Measurements from ENCODE around the gene PLOD2. TPM values are rescaled to one million over a fixed set of nuclear protein-coding genes. Genes with fewer than 3 reads are reported as not detected.
A peak's percentile ranks its signal among the peaks of the same experiment; 100 is the strongest.

Gene PLOD2
- 282 and 345 TPM in 2 replicates for total RNA-seq

GRCh38 chr3:146160964-146161662, at the start of gene PLOD2:
Gene PLOD2, minus strand, starts transcription at chr3:146161184. Its CDS starts 195 bp downstream, at chr3:146160989.
- H4K20me1 ChIP-seq (ENCODE audit: insufficient read depth, low read length): peaks cover 31% of the 10 kb centered on the region
- H3K4me1 ChIP-seq (ENCODE audit: insufficient read depth, low read length): peaks cover 71% of the 10 kb centered on the region
- peaks cover 9% of the 10 kb centered on the region for H3K36me3 ChIP-seq (ENCODE audit: insufficient read depth, low read length)
- H3K79me2 ChIP-seq (ENCODE audit: insufficient read depth, low read length): peaks cover 65% of the 10 kb centered on the region
- H3K4me2 ChIP-seq (ENCODE audit: insufficient read depth, low read length): peak within 1 kb of the TSS; percentile 94
- no peaks in the 10 kb centered on the region for H3K9me3 ChIP-seq (ENCODE audit: low read depth, low read length)
- H3K27ac ChIP-seq (ENCODE audit: low read depth, low read length): peak within 1 kb of the TSS; percentile 96
- peak within 1 kb of the TSS; percentile 11 for H2AFZ ChIP-seq (ENCODE audit: low read length)
- TF ChIP-seq CTCF (IDR thresholded peaks at IDR 0.05; ENCODE audit: extremely low read depth, low read depth, low read length): no peak
- DNase-seq (ENCODE audit: insufficient read length, low spot score, missing footprints): peak; percentile 94
- peak within 1 kb of the TSS; percentile 84 for H3K4me3 ChIP-seq (ENCODE audit: insufficient read depth, low read length)
- H3K27me3 ChIP-seq (ENCODE audit: insufficient read depth, low read length): no peaks in the 10 kb centered on the region

DNA sequence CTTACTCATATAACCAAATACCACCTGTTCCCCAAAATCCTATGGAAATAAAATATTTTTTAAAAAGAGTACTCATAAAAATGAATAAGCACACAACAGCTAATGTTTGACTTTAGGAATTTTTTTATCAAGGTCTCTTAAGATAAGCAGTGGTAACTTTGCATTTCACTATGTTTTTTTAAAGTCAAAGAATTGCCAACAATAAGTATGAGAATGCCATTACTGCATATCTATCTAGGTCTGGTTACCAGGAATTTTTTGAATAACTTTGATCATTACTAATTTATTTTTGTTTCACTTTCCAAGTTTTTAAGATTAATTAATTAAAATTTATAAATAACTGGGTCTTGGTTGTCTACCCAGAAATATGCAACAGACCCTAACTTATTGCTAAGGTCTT, 48.4 kb upstream of the PLOD2 start:
- no peaks in the 10 kb centered on the region for H3K27me3 ChIP-seq (ENCODE audit: insufficient read depth, low read length)
- H3K4me2 ChIP-seq (ENCODE audit: insufficient read depth, low read length): no peak overlapping the region
- H3K36me3 ChIP-seq (ENCODE audit: insufficient read depth, low read length): peaks cover 7% of the 10 kb centered on the region
- no peaks in the 10 kb centered on the region for H3K4me1 ChIP-seq (ENCODE audit: insufficient read depth, low read length)
- H3K27ac ChIP-seq (ENCODE audit: low read depth, low read length): no peak overlapping the region
- no peaks in the 10 kb centered on the region for H4K20me1 ChIP-seq (ENCODE audit: insufficient read depth, low read length)
- DNase-seq (ENCODE audit: insufficient read length, low spot score, missing footprints): no peak
- no peak for TF ChIP-seq CTCF (IDR thresholded peaks at IDR 0.05; ENCODE audit: extremely low read depth, low read depth, low read length)
- H3K9me3 ChIP-seq (ENCODE audit: low read depth, low read length): no peaks in the 10 kb centered on the region
- no peak overlapping the region for H3K4me3 ChIP-seq (ENCODE audit: insufficient read depth, low read length)
- H2AFZ ChIP-seq (ENCODE audit: low read length): no peak overlapping the region
- H3K79me2 ChIP-seq (ENCODE audit: insufficient read depth, low read length): no peaks in the 10 kb centered on the region

DNA sequence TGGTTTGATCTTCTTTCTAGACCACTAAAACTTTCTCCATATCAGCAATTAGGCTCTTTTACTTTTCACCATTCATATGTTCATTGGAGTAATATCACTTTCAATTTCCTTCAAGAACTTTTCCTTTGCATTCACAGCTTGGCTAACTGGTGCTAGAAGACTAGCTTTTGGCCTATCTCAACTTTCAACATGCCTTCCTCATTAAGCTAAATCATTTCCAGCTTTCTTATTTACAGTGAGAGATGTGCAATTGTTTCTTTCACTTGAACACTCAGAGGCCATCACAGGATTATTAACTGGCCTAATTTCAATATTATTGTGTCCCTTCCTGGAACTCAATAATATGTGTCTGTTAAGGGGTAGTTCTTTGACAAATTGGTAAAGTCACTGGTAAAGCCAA, 42.8 kb upstream of the PLOD2 start:
- peaks cover 7% of the 10 kb centered on the region for H3K36me3 ChIP-seq (ENCODE audit: insufficient read depth, low read length)
- no peak overlapping the region for H3K27ac ChIP-seq (ENCODE audit: low read depth, low read length)
- no peak overlapping the region for H2AFZ ChIP-seq (ENCODE audit: low read length)
- no peak overlapping the region for H3K4me2 ChIP-seq (ENCODE audit: insufficient read depth, low read length)
- no peak overlapping the region for H3K4me3 ChIP-seq (ENCODE audit: insufficient read depth, low read length)
- H3K9me3 ChIP-seq (ENCODE audit: low read depth, low read length): no peaks in the 10 kb centered on the region
- DNase-seq (ENCODE audit: insufficient read length, low spot score, missing footprints): no peak
- H3K4me1 ChIP-seq (ENCODE audit: insufficient read depth, low read length): no peaks in the 10 kb centered on the region
- no peak for TF ChIP-seq CTCF (IDR thresholded peaks at IDR 0.05; ENCODE audit: extremely low read depth, low read depth, low read length)
- H3K27me3 ChIP-seq (ENCODE audit: insufficient read depth, low read length): no peaks in the 10 kb centered on the region
- H4K20me1 ChIP-seq (ENCODE audit: insufficient read depth, low read length): no peaks in the 10 kb centered on the region
- no peaks in the 10 kb centered on the region for H3K79me2 ChIP-seq (ENCODE audit: insufficient read depth, low read length)

DNA sequence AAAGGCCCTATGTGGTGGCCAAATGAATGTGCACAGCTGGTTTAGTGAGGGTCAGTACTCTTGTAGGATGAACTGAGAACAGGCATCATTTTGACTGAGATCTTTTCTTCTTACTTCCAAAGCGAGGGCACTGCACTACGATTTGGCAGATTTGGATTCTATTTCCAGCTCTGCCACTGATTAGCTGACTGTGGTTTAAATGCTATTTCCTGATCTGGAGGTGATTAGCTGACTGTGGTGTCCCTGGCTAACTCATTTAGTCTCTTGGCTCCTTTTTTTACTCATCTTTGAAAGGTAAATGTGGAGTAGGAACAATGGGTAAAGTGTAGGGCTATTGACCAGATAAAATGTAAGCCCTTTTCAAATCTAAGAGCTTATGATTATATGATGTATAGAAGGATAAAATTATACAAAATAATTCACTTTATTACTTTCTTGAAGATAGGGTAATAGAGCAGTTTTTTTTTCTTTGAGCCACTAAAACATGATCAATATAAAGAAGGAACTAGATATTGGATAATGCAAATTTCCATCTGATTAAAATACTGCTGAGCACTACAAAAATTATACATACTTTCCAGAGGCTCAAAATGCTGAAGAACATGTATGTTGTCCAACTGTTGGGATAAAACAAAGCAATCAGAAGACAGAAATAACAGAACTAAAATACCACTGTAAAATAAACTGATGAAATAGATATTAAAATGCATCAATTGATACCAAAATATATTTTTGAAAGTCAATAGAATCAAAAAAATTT, 39.7 kb upstream of the PLOD2 start:
- no peaks in the 10 kb centered on the region for H3K79me2 ChIP-seq (ENCODE audit: insufficient read depth, low read length)
- DNase-seq (ENCODE audit: insufficient read length, low spot score, missing footprints): no peak
- H3K4me3 ChIP-seq (ENCODE audit: insufficient read depth, low read length): no peak overlapping the region
- no peaks in the 10 kb centered on the region for H4K20me1 ChIP-seq (ENCODE audit: insufficient read depth, low read length)
- H3K9me3 ChIP-seq (ENCODE audit: low read depth, low read length): no peaks in the 10 kb centered on the region
- H2AFZ ChIP-seq (ENCODE audit: low read length): no peak overlapping the region
- H3K4me2 ChIP-seq (ENCODE audit: insufficient read depth, low read length): no peak overlapping the region
- H3K36me3 ChIP-seq (ENCODE audit: insufficient read depth, low read length): no peaks in the 10 kb centered on the region
- H3K27me3 ChIP-seq (ENCODE audit: insufficient read depth, low read length): no peaks in the 10 kb centered on the region
- no peak overlapping the region for H3K27ac ChIP-seq (ENCODE audit: low read depth, low read length)
- no peak for TF ChIP-seq CTCF (IDR thresholded peaks at IDR 0.05; ENCODE audit: extremely low read depth, low read depth, low read length)
- H3K4me1 ChIP-seq (ENCODE audit: insufficient read depth, low read length): no peaks in the 10 kb centered on the region
